Stimulated activated CD8-positive, alpha-beta memory T cell treated with anti-CD3 and anti-CD28 coated beads, Interleukin-7, amount 100 ng/mL, for 4 hours (primary cell): Measurements from ENCODE around the gene ATOSB.
"Not testable (repeated sequence)": the region's sequence is repeated elsewhere in the genome, so short reads cannot be mapped to it uniquely, and the experiment has no call there.

Experiments used
- DNase-seq, 2 donors: peaks; one replicate each; pipeline ENCODE4 v3.0.0-alpha.2; 2020; ENCODE audit warnings: low read depth in 2 of 2

ATOSB gene

GRCh38 chr9:35115680-35116538 is at the start of gene ATOSB:
ATOSB (minus strand) TSS chr9:35115862; CDS start chr9:35108274, 7,588 bp downstream.
- DNase-seq, result peak; percentile 85 to 90

GRCh38 chr9:35164711-35165110 is 49.0 kb upstream of the ATOSB start:
- no peak for DNase-seq

GRCh38 chr9:35163413-35163812 is 47.8 kb upstream of the ATOSB start:
- DNase-seq, result no peak

DNA sequence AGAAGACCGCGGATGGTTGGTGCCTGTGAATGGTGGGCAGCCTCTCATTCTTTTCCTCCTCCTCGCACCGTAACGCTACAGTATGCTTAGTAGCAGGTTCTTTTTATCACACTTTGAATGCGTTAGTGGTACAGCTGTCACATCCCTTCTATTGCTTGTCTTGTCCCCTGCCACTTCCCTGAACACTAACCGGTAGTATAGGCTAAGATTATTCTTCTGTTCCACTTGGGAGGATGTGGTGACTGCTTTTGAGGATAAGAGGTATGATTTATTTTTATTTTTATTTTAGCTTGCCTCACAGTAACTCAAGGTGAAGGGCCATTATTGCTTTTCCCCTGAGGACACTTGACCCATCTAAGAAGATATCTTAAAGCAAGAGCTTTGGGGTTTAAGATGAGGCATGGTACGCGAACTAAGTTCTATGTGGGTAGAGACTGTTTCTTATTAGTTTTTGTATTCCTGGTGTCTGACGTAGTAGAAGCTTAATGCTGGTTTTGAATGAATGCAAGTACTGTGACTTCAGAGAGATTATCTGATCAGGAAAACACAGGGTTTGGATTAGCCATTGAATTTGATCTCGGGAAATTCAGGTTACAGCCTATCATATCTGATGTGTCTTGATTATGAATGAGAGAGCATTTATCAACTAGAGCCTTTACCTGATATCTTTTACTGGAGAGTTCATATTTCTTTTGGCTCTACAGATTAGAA is 47.1 kb upstream of the ATOSB start:
- no peak for DNase-seq

DNA sequence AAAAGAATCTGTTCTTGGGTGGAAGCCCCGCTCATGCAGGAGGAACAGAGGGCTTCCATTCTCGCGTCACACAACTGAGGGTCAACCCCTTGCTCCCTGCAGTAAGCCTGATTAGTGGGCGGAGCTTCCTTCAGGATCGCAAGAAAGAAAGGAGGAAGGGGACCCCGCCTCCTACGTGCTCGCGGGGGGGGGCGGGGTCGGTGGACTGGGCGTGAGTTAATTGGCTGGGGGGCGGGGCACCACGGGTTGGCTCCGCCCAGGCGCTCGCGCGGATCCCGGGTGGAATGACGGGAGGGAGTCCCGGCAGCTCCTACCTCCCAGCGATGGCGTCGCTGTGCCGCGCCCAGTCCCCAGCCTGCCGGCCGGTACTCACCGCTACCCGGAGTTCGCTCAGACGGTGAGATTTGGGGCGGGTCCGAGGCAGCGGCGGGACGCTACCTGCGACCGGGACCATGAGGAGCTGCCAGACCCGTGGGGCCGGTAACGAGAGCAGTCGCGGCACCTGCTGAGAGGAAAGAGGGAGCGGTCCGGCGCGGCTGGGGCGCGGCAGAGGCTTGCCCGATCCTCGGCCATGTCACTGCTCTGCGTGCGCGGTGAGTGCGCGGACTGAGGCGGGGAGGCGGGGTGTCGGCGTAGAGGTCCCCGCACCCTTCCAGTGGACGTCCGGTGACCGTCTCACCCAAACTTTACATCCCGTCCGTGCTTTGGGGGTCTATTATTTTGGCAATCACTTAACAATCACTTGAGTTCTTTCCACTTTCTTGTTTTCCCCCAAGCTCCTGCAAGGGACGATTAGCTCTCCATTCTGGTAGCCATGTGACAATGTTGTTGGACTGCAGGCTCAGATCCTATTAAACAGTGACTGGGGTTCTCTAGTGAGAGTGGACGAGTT is 46.3 kb upstream of the ATOSB start, which contains the start of gene UNC13B:
Gene UNC13B (plus strand): TSS at position 297 of the 892 bp plus-strand sequence. CDS start 275 bp downstream, at position 572.
- DNase-seq, result peak; percentile 39 to 58

GRCh38 chr9:35158501-35159280 is 43.0 kb upstream of the ATOSB start:
- no peak for DNase-seq

DNA sequence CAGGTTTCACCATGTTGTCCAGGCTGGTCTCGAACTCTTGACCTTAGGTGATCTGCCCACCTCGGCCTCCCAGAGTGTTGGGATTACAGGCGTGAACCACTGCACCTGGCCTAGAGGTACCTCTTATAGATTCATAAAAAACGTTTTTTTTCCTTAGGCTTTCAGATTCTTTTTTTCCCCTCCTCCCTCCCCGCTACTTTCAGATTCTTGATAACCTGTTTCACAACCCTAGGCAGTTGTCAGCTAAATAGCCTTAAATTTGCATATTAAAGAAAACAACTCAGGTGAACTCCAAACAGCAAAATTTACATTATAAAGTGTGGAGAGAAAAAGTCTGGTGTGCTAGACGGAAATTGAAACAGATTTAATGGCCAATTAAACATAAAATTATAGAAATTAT is 42.2 kb upstream of the ATOSB start:
- DNase-seq, result not testable (repeated sequence)

DNA sequence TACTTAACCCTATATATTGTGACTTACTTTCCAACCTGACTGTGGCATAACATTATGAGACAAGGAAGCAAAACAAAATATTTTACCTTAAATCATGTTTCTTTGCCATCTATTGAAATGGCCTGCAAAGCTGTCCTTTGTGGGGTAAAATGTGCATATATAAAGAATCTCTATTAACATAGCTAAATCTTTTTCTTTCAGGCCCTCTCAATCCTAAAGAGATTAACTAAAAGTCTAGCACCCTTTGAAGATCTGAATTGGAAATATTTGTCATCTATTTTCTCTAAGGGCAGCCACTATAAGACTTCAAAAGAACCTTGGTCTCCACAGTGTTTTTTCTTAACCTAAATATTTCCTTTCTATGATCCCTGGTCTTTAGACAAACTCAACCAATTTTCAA is 41.1 kb upstream of the ATOSB start:
- no peak for DNase-seq

DNA sequence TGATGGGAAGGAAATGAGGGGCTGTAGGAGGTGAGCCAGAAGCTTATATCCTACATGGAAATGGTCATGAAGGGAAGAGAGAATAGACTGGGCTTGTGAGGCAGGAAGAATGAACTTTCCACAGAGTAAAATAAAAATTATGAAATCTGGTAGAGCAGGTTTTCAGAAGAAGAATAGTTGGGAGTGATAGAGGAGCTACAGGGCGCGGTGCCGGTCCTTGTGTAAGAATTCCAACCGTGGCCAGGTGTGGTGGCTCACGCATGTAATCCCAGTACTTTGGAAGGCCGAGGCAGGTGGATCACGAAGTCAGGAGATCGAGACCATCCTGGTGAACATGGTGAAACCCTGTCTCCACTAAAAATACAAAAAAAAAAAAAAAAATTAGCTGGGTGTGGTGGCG is 37.3 kb upstream of the ATOSB start:
- no peak for DNase-seq

- not testable (repeated sequence) for DNase-seq
These were observed 32.4 kb upstream of the ATOSB start for GRCh38 chr9:35147941-35148563.

GRCh38 chr9:35142037-35142436 is 26.4 kb upstream of the ATOSB start:
- DNase-seq, result no peak

- no peak for DNase-seq
These were observed 24.4 kb upstream of the ATOSB start for GRCh38 chr9:35140093-35140492.

DNA sequence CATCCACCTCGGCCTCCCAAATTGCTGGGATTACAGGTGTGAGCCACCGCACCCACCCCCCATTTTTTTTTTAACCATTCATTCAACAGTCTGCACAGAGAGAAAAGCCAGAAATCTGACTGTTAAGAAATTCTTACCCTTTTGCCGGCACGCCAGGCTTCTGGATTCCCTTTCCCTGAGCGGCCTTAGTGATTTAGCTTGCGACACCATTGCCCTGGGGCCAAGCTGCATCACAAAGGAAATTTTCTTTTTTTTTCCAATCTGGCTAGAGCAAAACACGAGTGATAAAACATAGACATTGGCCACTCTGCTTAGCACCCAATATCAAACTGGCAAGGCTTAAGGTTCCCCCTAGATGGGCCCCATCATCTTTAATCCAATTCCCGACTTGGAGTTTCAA is 21.2 kb upstream of the ATOSB start:
- DNase-seq, result no peak

GRCh38 chr9:35135988-35136387 is 20.3 kb upstream of the ATOSB start:
- no peak for DNase-seq

GRCh38 chr9:35134920-35135319 is 19.3 kb upstream of the ATOSB start:
- no peak for DNase-seq

- DNase-seq, result peak; percentile 76 to 82
These were observed 1.4 kb upstream of the ATOSB start for GRCh38 chr9:35116898-35117551.

- DNase-seq, result no peak
These were observed 856 bp upstream of the ATOSB start for GRCh38 chr9:35116539-35116897.

DNA sequence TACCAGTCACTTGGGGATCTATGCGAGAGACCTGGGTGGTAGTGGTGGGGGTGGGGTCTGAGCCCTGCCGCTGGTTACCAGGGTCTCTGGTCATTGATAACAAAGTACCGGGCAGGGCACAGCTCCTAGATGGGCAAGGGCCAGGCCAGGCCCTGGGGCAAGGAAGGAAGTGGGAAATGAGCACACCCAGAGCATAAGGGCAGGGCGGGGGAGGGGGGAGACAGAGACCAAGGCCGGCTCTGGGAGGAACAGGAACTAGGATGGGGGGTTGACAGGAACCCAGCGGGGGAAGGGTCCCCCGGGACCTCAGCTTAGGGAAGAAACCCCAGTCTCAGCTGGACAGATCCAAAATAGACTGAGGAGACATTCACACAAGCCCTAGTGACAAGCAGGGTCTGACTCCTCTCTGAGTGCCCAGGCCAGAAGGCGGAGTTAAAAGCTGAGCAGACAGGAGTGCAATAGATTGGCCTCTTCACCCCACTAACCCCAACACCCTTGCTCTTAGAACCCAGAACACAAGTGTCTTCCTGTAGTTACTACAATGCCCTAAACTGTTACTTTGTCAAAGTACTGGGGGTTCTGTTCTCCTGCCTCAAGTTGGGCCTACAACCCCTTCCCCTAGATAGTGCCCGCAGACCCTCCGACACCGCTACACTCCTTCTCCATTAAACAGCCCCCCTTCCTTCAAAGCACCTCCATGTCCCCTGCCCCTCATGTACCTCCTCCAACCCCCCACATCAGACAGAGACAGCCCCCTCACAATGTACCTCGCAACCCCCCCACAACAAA is 628 bp downstream of the ATOSB start:
- peak in 1 of 2 donors; percentile 19 for DNase-seq

- DNase-seq, result peak; percentile 44 to 56
These were observed 1.4 kb downstream of the ATOSB start for GRCh38 chr9:35114113-35114839.
